HG02798 (cell line): ENCODE results near the gene PRR23E.

Experiments used
- ATAC-seq: cut with Tn5 transposase; IDR thresholded peaks from one replicate; pipeline ENCODE4 v1.9.1; 2021; ENCODE audit warnings: mild to moderate bottlenecking; ENCODE audit not compliant: unreplicated experiment, poor library complexity

PRR23E gene

DNA sequence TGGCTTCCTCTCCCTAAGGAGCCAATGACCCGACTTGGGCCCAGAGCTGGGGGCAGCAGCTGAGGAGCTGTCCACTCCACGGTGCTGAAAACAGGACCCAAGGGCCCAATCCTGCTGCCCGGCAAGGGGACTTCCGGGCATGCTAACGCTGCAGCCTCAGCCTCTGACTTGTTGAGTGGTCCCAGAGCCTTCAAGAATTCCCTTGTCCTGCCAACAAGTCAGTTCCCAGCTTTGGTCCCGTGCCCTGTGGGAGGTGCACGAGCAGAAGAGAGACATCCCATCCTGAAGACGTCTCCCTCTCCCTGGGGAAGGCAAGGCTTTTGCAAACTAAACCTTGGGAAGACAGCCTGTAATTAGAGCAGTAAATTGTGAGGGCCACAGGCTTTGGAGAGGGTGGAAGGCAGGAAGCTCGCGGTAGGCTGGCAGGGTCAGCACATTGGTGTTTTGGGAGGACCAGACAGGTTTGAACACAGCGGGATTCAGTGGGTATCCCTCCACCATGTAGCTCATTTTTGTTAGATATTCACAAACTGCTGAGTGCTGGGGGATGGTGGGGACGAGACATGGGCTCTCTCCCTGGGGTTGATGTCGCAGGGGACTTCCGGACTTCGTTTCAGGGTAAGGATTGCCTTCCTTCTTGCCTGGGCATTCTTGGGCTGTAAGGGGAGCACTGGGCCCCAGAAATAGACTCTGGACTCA lies 29.8 kb upstream of the PRR23E start:
- ATAC-seq: no peak

DNA sequence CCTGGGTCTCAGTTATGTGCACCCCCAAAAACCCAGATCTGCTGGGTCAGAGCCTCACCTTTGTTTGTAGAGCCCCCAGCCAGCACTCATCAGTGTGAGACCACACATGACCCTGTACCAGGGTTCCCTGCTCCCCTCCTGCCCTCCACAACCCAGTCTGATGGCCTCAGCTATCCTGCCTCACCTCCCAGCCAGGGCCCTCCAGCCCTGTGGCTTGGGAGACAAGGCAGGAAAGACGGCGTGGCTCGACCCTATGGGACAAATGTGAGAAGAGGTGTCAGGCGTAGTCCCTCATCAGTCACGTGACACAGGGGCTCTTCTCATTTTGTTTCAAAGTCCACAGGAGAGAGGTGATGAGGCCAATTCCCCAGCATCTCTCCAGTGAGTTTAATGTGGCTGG lies 28.3 kb upstream of the PRR23E start:
- ATAC-seq: no peak

DNA sequence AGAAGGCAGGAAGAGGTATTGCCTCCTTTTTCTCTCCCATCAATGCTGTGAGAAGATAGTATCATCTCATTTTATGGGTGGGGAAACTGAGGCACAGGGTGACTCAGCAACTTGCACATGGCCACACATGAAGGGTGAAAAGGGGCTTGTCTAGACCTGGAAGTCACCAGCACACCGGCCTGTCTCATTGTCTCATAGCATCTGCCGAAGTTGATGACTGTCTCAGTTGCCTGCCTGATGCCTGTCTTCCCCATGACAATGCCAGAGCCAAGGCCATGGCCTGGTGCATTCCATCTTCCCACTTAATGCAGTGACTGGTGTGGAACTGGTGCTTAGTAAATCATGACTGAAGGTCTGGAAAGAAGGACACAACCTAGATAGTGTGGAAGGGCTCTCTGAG lies 27.9 kb upstream of the PRR23E start:
- no peak for ATAC-seq

GRCh38 chr3:127165694-127166485 lies 27.0 kb upstream of the PRR23E start:
- no peak for ATAC-seq

DNA sequence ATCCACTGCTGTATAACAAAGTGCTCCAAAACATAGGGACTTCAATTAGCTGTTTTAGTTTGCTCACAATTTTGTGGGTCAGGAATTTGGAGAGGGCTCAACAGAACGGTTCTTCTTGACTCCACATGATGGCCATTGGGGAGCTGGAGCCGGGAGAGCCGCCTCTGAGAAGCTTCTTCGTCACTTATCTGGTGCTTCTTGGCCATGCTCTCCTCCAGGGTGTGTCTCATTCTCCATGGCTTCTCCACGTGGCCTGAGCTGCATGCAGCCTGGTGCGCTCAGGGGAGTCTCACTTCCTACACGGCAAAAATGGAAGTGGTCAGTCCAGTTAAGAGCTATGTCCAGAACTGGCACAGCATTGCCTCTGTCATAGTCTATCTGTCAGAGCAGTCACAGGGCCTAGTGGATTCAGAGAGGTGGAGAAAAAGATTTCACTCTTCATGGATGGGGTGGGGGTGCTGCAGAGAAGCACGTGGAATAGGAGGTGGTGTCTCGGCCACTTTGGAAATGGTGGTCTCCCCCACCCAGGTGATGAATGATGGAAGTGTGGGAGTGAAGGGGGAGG lies 26.3 kb upstream of the PRR23E start:
- no peak for ATAC-seq

DNA sequence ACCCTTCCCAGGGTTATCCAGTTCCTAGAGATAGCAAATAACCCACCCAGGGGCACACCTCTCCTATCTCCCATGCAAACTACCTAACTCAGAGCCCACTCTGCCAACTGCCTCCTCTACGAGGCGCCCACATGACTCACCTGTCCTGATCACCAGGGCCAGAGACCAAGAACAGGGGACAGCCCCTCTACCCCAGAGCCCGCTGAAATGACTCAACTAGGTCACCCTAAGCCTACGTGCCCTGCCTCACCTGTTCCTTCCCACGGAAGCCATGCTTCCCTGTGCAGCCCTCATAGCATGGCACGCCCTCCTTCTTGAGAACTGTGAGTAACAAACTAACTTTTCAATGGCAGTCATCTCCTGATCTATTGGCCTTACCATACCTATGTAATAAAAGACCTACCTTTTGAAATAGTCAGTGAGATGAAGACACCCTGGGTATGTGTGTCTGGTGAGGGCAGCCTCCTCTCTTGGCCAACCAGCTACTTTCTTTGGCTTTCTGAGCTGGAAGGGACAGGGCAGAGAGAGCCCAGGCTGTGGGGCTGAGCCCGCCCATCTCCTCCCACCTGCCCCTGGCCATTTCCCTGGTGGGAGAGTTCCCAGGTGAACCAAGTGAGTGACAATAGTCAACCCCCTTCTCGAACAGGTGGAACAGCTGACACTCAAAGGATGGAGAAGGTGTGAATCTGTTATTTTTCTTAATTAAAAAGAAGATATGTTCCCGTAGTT lies 25.5 kb upstream of the PRR23E start:
- no peak for ATAC-seq

GRCh38 chr3:127168271-127168670 lies 24.7 kb upstream of the PRR23E start:
- no peak for ATAC-seq

GRCh38 chr3:127170814-127171213 lies 22.1 kb upstream of the PRR23E start:
- ATAC-seq: no peak

- ATAC-seq: no peak
Measured at GRCh38 chr3:127171320-127171719, 21.6 kb upstream of the PRR23E start.

DNA sequence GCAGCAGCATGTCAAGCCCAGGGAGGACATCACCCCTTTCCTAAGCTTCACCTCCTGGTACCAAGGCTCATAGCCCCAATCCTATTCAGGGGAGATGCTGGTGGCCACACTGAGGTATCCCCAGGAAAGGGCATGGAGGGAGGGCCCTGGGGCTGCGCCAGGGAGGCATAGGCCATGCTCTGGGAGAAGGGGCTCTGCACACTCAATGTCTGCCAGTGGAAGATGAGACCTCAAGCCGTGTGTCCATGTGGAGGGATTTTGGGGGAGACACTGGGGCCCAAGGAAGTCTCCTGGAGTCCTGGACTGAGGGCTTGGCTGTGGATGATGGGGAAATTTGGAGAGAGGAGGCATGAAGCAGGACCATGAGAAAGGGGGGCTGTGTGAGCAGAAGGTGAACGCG lies 21.2 kb upstream of the PRR23E start:
- no peak for ATAC-seq

DNA sequence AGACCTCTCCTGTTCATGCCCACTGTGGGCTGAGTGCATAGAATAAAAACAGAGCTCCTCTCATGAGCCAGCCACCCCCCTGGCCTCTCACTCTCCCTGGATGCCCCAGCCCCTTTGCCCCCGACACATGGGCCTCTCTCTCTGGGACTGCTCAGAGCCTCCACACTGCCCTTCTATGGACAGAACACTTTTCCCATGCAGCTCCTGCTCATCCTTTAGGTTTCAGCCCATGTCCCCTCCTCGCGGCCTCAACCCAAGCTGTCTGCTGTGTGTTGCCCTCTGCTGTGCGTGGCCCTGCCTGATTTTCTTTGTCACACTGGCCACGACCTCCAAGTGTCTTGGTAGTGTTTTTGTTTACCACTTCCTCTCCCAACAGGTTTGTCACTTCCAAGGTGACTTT lies 20.7 kb upstream of the PRR23E start:
- ATAC-seq: no peak

- ATAC-seq: no peak
Measured at GRCh38 chr3:127172781-127173515, 20.0 kb upstream of the PRR23E start.

GRCh38 chr3:127173516-127174166 lies 19.3 kb upstream of the PRR23E start:
- no peak for ATAC-seq

- ATAC-seq: no peak
Measured at GRCh38 chr3:127174284-127174683, 18.6 kb upstream of the PRR23E start.

GRCh38 chr3:127174715-127175140 lies 18.2 kb upstream of the PRR23E start:
- no peak for ATAC-seq

DNA sequence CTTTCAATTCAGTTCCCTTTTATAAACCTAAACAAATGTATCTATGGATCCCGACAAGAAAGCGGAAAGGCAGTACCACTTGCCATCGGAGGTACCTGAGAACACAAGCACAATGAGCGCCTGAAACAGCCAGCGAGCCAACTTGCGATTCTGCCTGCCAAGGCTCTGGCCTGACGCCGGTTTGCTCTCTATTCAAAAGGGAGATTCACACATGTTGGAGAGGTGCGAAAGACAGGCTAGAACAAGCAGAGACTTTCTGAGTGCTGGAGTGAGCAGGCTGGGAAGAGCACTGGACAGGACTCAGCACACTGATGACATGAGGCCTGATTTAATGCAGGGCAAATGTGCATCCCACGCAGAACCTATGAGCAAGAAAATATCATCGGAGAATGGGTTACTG lies 17.7 kb upstream of the PRR23E start:
- ATAC-seq: no peak

DNA sequence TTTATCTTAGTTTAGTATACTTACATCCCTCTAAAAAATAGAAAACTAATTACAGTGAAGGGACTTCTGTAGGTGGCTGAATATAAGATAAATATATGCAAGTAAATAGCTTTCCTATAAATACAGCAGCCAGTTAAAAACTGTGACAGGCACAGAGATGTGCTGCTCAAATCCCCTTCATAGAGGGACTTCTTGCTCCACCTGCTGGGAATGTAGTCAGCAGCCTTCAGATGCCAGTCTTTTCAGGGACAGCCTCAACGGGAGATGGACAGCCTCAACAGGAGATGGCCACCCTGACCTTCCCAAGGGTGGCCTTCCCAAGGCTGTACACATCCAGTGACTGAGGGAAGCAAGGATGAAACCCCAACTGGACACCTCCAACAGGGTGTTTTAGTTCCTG lies 15.7 kb upstream of the PRR23E start:
- no peak for ATAC-seq

- no peak for ATAC-seq
Measured at GRCh38 chr3:127180859-127181258, 12.1 kb upstream of the PRR23E start.

GRCh38 chr3:127182431-127182830 lies 10.5 kb upstream of the PRR23E start:
- no peak for ATAC-seq
